Activated naive CD4-positive, alpha-beta T cell treated with anti-CD3 and anti-CD28 coated beads for 36 hours (primary cell): ENCODE results near the gene HTRA3. TPM values are rescaled to one million over a fixed set of nuclear protein-coding genes. Genes with fewer than 3 reads are reported as not detected.

Experiments used
- CTCF ChIA-PET: fragments of 350-600 bp; sonication (Branson Sonifier 250); formaldehyde crosslinking; loops from one replicate; lab custom pipeline; 2021; ENCODE audit warnings: antibody characterized with exemption; lab: Charles Lee
- DNase-seq: peaks from one replicate; pipeline ENCODE4 v3.0.0-alpha.2; 2020
- H3K27ac Mint-ChIP-seq: one replicate; pipeline ENCODE4 v1.8.0; 2021; ENCODE audit warnings: mild to moderate bottlenecking, mixed read lengths
- H3K27me3 Mint-ChIP-seq: one replicate; pipeline ENCODE4 v1.8.0; 2021; ENCODE audit warnings: low read depth, mixed read lengths
- H3K36me3 Mint-ChIP-seq: one replicate; pipeline ENCODE4 v1.8.0; 2021; ENCODE audit warnings: low read depth, mixed read lengths
- H3K4me1 Mint-ChIP-seq: one replicate; pipeline ENCODE4 v1.8.0; 2021; ENCODE audit warnings: low read depth, mixed read lengths
- H3K4me3 Mint-ChIP-seq: one replicate; pipeline ENCODE4 v1.8.0; 2021; ENCODE audit warnings: mild to moderate bottlenecking, moderate library complexity, mixed read lengths
- H3K9me3 Mint-ChIP-seq: one replicate; pipeline ENCODE4 v1.8.0; 2021; ENCODE audit warnings: mixed read lengths
- intact Hi-C: fragments of 100-400 bp; cut with micrococcal nuclease; formaldehyde crosslinking; loops from one replicate; pipeline ENCODE4 v1.15.1; 2023
- total RNA-seq, 2 experiments: library from RNA; stranded (reverse); gene quantifications; one replicate each; pipeline ENCODE4 v1.2.3, GENCODE V29; 2021

The HTRA3 gene
- total RNA-seq, 2 experiments from 2014 or later: not detected

- no peak for DNase-seq
- no peak overlapping the region for H3K4me3 Mint-ChIP-seq
- no peaks in the 10 kb centered on the region for H3K36me3 Mint-ChIP-seq
- H3K4me1 Mint-ChIP-seq: no peaks in the 10 kb centered on the region
- no peak overlapping the region for H3K27ac Mint-ChIP-seq
- intact Hi-C loops: no loop called here
- peaks cover 13% of the 10 kb centered on the region for H3K27me3 Mint-ChIP-seq
- CTCF ChIA-PET: interaction anchor here (1.7 kb wide), 1 partner anchor 8 kb away, joined by 7 read pairs; no protein-coding TSS in a partner anchor
- no peaks in the 10 kb centered on the region for H3K9me3 Mint-ChIP-seq
These were observed 6.0 kb downstream of the HTRA3 start for GRCh38 chr4:8275548-8275910.

- H3K4me3 Mint-ChIP-seq: no peak overlapping the region
- CTCF ChIA-PET: no interaction called here
These were observed 7.0 kb downstream of the HTRA3 start for GRCh38 chr4:8276358-8277240.

GRCh38 chr4:8277356-8278008 lies 7.9 kb downstream of the HTRA3 start:
- Mint-ChIP-seq H3K36me3 (no peaks in the 10 kb centered on the region), H3K9me3 (no peaks in the 10 kb centered on the region)
- no peak for DNase-seq

More at GRCh38 chr4:8276358-8277240, 7.0 kb downstream of the HTRA3 start:
- intact Hi-C loops: no loop called here
- no peaks in the 10 kb centered on the region for H3K9me3 Mint-ChIP-seq
- DNase-seq: no peak
- H3K27me3 Mint-ChIP-seq: peaks cover 6% of the 10 kb centered on the region
- H3K27ac Mint-ChIP-seq: no peak overlapping the region
- no peaks in the 10 kb centered on the region for H3K36me3 Mint-ChIP-seq
- no peaks in the 10 kb centered on the region for H3K4me1 Mint-ChIP-seq

GRCh38 chr4:8278009-8278395 lies 8.4 kb downstream of the HTRA3 start:
- Mint-ChIP-seq H3K4me1 (no peaks in the 10 kb centered on the region), H3K36me3 (no peaks in the 10 kb centered on the region), H3K4me3 (no peak overlapping the region), H3K27me3 (no peaks in the 10 kb centered on the region), H3K9me3 (no peaks in the 10 kb centered on the region), H3K27ac (no peak overlapping the region)
- intact Hi-C loops: no loop called here
- CTCF ChIA-PET: no interaction called here
- no peak for DNase-seq

More at GRCh38 chr4:8277356-8278008, 7.9 kb downstream of the HTRA3 start:
- intact Hi-C loops: no loop called here
- no peaks in the 10 kb centered on the region for H3K4me1 Mint-ChIP-seq
- H3K4me3 Mint-ChIP-seq: no peak overlapping the region
- H3K27ac Mint-ChIP-seq: no peak overlapping the region
- CTCF ChIA-PET: no interaction called here
- peaks cover under 1% of the 10 kb centered on the region for H3K27me3 Mint-ChIP-seq

- H3K27ac Mint-ChIP-seq: no peak overlapping the region
- no peaks in the 10 kb centered on the region for H3K27me3 Mint-ChIP-seq
- H3K9me3 Mint-ChIP-seq: no peaks in the 10 kb centered on the region
- H3K36me3 Mint-ChIP-seq: no peaks in the 10 kb centered on the region
- H3K4me3 Mint-ChIP-seq: no peak overlapping the region
- intact Hi-C loops: no loop called here
- DNase-seq: no peak
- no peaks in the 10 kb centered on the region for H3K4me1 Mint-ChIP-seq
- CTCF ChIA-PET: no interaction called here
These were observed 9.1 kb downstream of the HTRA3 start for GRCh38 chr4:8278421-8279287.

- no peaks in the 10 kb centered on the region for H3K36me3 Mint-ChIP-seq
- no peaks in the 10 kb centered on the region for H3K27me3 Mint-ChIP-seq
- no peak overlapping the region for H3K27ac Mint-ChIP-seq
- H3K4me1 Mint-ChIP-seq: no peaks in the 10 kb centered on the region
- H3K4me3 Mint-ChIP-seq: no peak overlapping the region
- DNase-seq: no peak
- CTCF ChIA-PET: no interaction called here
- H3K9me3 Mint-ChIP-seq: no peaks in the 10 kb centered on the region
- intact Hi-C loops: no loop called here
These were observed 10.0 kb downstream of the HTRA3 start for GRCh38 chr4:8279321-8280157.

- no peak for DNase-seq
- CTCF ChIA-PET: no interaction called here
- H3K36me3 Mint-ChIP-seq: no peaks in the 10 kb centered on the region
- no peaks in the 10 kb centered on the region for H3K4me1 Mint-ChIP-seq
- H3K4me3 Mint-ChIP-seq: no peak overlapping the region
- H3K27me3 Mint-ChIP-seq: no peaks in the 10 kb centered on the region
- intact Hi-C loops: no loop called here
- no peaks in the 10 kb centered on the region for H3K9me3 Mint-ChIP-seq
- H3K27ac Mint-ChIP-seq: no peak overlapping the region
These were observed 10.8 kb downstream of the HTRA3 start for GRCh38 chr4:8280158-8280875.

- no peaks in the 10 kb centered on the region for H3K4me1 Mint-ChIP-seq
- H3K36me3 Mint-ChIP-seq: no peaks in the 10 kb centered on the region
- H3K27ac Mint-ChIP-seq: no peak overlapping the region
- intact Hi-C loops: no loop called here
- H3K27me3 Mint-ChIP-seq: no peaks in the 10 kb centered on the region
- no peaks in the 10 kb centered on the region for H3K9me3 Mint-ChIP-seq
- CTCF ChIA-PET: no interaction called here
- no peak for DNase-seq
- H3K4me3 Mint-ChIP-seq: no peak overlapping the region
These were observed 11.4 kb downstream of the HTRA3 start for GRCh38 chr4:8280876-8281440.

- no peaks in the 10 kb centered on the region for H3K4me1 Mint-ChIP-seq
- CTCF ChIA-PET: no interaction called here
- intact Hi-C loops: no loop called here
These were observed 12.1 kb downstream of the HTRA3 start for GRCh38 chr4:8281519-8282133.

GRCh38 chr4:8282134-8282641 lies 12.6 kb downstream of the HTRA3 start:
- H3K4me1 Mint-ChIP-seq: no peaks in the 10 kb centered on the region
- intact Hi-C loops: no loop called here
- H3K27me3 Mint-ChIP-seq: no peaks in the 10 kb centered on the region
- no peaks in the 10 kb centered on the region for H3K36me3 Mint-ChIP-seq
- no peaks in the 10 kb centered on the region for H3K9me3 Mint-ChIP-seq
- CTCF ChIA-PET: no interaction called here
- H3K4me3 Mint-ChIP-seq: no peak overlapping the region
- no peak for DNase-seq
- no peak overlapping the region for H3K27ac Mint-ChIP-seq

More at GRCh38 chr4:8281519-8282133, 12.1 kb downstream of the HTRA3 start:
- H3K9me3 Mint-ChIP-seq: no peaks in the 10 kb centered on the region
- no peaks in the 10 kb centered on the region for H3K36me3 Mint-ChIP-seq
- H3K27me3 Mint-ChIP-seq: no peaks in the 10 kb centered on the region
- H3K27ac Mint-ChIP-seq: no peak overlapping the region
- H3K4me3 Mint-ChIP-seq: no peak overlapping the region
- DNase-seq: no peak
